Heart right ventricle (tissue), 16 donors: Measurements from ENCODE around the gene ARHGEF7. TPM values are rescaled to one million over a fixed set of nuclear protein-coding genes. Genes with fewer than 3 reads are reported as not detected.
"Not testable (repeated sequence)": the region's sequence is repeated elsewhere in the genome, so short reads cannot be mapped to it uniquely, and the experiment has no call there.

Source experiments
- ATAC-seq, 8 donors: fragments of 200-7000 bp; cut with Tn5 transposase; one replicate each; pipeline ENCODE4 v1.9.1; 2020; ENCODE audit warnings: mild to moderate bottlenecking in 8 of 8, moderate library complexity in 8 of 8, moderate number of reproducible peaks in 1 of 8
- DNase-seq, 2 donors: peaks; one replicate each; pipeline ENCODE4 v3.0.0-alpha.2; 2020
- H3K27ac ChIP-seq, 10 donors: fragments of 200-600 bp; sonication (generic) in 2 of 10; one replicate each; pipeline versions ENCODE4 v1.5.0 to v1.8.0; 2020 to 2022; ENCODE audit warnings: mild to moderate bottlenecking in 3 of 10
- H3K27me3 ChIP-seq, 7 donors: fragments of 200-600 bp; one replicate each; pipeline ENCODE4 v1.8.0; 2021 to 2022; ENCODE audit warnings: mild to moderate bottlenecking in 2 of 7
- H3K36me3 ChIP-seq, 9 donors: fragments of 200-600 bp; sonication (generic) in 1 of 9; one replicate each; pipeline versions ENCODE4 v1.5.0 to v1.8.0; 2020 to 2022; ENCODE audit warnings: mild to moderate bottlenecking in 2 of 9
- H3K4me1 ChIP-seq, 9 donors: fragments of 200-600 bp; sonication (generic) in 1 of 9; one replicate each; pipeline versions ENCODE4 v1.5.0 to v1.8.0; 2020 to 2022; ENCODE audit warnings: mild to moderate bottlenecking in 4 of 9
- H3K4me3 ChIP-seq, 10 donors: fragments of 200-600 bp; sonication (generic) in 2 of 10; one replicate each; pipeline versions ENCODE4 v1.5.0 to v1.8.0; 2020 to 2022; ENCODE audit warnings: mild to moderate bottlenecking in 7 of 10, moderate library complexity in 2 of 10
- H3K9me3 ChIP-seq, 11 donors: fragments of 200-600 bp in 10 of 11; sonication (generic) in 2 of 11; one replicate each; pipeline versions ENCODE4 v1.5.0 to v1.8.0; 2013 to 2022; ENCODE audit warnings: mild to moderate bottlenecking in 2 of 11, control low read depth in 1 of 11, moderate library complexity in 1 of 11
- WGBS, 2 donors: extraction: QIAGEN DNeasy Blood & Tissue Kit; methylation state at CpG; one replicate each; pipeline ENCODE4 v1.1.7; 2013; ENCODE audit warnings: inconsistent platforms in 1 of 2; 5-methylcytosine and 5-hydroxymethylcytosine counted together
- intact Hi-C, 10 donors: fragments of 100-400 bp; cut with DNase I; formaldehyde crosslinking; loops; one replicate each; pipeline versions ENCODE4 v1.11.1 to v1.14.2; 2022
- polyA plus RNA-seq, 2 donors: library from polyadenylated mRNA; stranded (reverse); fragments of 200-250 nt; gene quantifications; one replicate each; pipeline ENCODE4 v1.2.3, GENCODE V29; 2013
- total RNA-seq, 10 donors: library from RNA; stranded (reverse); fragmentation: NEBNext Ultra II Directional in 3 of 10; extraction: Animal tissue kit (Norgen Biotek cat#: 25700) in 3 of 10; gene quantifications; one replicate each; pipeline versions ENCODE4 v1.2.1 to v1.2.4, GENCODE V29; 2021 to 2023
- TF ChIP-seq, protein P1 (sequence below), 9 donors: fragments of 200-600 bp; sonication (generic) in 2 of 9; IDR thresholded peaks; one replicate each; pipeline versions ENCODE4 v1.5.0 to v1.8.0; 2021 to 2022; ENCODE audit warnings: antibody characterized with exemption in 9 of 9, mild to moderate bottlenecking in 5 of 9, moderate library complexity in 1 of 9
- donor health status: Arrhythmogenic right ventricular cardiomyopathy.
- donor health status: ischemic (EF 13 %, LVEDD 7.1; RV severe dilation, severe dysfunction).
- donor health status: healthy with polysubstance abuse.
- donor health status: DM: no; HTN: yes; CAD: no.
- donor health status: DM: no; HTN: no; CAD: no.
- donor health status: ischemic (EF 25% LVEDD 6.9; RV normal size, moderate dysfunction).
- donor health status: ischemic (EF 25% LVEDD 5.7; RV mildly dilated, moderate dysfunction).
- donor health status: healthy.
- donor health status: DM: yes; HTN: yes; CAD: no.
- donor health status: Ischemic cardiomyopathy.
- donor health status: ischemic (EF 35%, LVEDD 5.7; RV mildly dilated, moderate dysfunction).
- donor health status: nonischemic (EF 11% LVEDD 7.7; RV severe dilation, severe dysfunction).
- donor health status: DM: yes; HTN: yes; CAD: no.
- donor health status: PGD.
- donor health status: ischemic (EF 29% LVEDD 5.4; RV normal size, mild dysfunction).
- donor health status: nonischemic (EF 23%, LVEDD 6.1; RV moderate dilation, normal function).

Gene ARHGEF7
- total and polyA plus RNA-seq, 12 donors: 18.4 to 56.6 (median 43.1) TPM

DNA sequence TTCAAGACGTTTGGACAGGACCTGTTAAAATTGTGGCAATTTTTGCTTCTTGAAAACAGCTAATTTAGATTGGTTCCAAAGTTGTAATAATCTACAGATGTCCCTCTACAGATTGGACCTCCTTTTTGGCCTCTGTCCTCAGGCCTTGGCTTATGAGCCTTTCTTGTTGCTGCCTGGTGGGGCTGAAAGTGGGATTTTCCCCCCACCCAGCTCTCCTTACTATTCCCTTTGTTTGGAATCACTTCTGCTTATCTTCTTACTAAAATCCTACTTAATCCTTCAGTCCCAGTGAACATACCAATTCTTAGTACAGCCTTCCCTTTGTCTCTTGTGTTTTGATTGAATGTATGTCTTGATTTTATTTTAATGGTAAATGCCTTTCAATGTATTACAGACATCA, 141.8 kb downstream of the ARHGEF7 start:
- DNase-seq (no peak), ATAC-seq (no peak)
- H3K4me1 ChIP-seq: peaks cover 0 to 31% (median 16%) of the 10 kb centered on the region in 9 donors
- peaks cover 0 to 20% (median 0%) of the 10 kb centered on the region in 11 donors for H3K9me3 ChIP-seq
- peaks cover 0 to 77% (median 22%) of the 10 kb centered on the region in 9 donors for H3K36me3 ChIP-seq
- TF ChIP-seq, protein P1, sequence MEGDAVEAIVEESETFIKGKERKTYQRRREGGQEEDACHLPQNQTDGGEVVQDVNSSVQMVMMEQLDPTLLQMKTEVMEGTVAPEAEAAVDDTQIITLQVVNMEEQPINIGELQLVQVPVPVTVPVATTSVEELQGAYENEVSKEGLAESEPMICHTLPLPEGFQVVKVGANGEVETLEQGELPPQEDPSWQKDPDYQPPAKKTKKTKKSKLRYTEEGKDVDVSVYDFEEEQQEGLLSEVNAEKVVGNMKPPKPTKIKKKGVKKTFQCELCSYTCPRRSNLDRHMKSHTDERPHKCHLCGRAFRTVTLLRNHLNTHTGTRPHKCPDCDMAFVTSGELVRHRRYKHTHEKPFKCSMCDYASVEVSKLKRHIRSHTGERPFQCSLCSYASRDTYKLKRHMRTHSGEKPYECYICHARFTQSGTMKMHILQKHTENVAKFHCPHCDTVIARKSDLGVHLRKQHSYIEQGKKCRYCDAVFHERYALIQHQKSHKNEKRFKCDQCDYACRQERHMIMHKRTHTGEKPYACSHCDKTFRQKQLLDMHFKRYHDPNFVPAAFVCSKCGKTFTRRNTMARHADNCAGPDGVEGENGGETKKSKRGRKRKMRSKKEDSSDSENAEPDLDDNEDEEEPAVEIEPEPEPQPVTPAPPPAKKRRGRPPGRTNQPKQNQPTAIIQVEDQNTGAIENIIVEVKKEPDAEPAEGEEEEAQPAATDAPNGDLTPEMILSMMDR (IDR thresholded peaks at IDR 0.05): no peak
- no peak overlapping the region for H3K4me3 ChIP-seq
- H3K27ac ChIP-seq: no peak overlapping the region
- intact Hi-C loops: no loop called here
- H3K27me3 ChIP-seq: no peaks in the 10 kb centered on the region
- 69 to 72% methylated on average over 1 of the region's 1 CpG for WGBS, 2 donors

- DNase-seq, intact Hi-C loops, H3K27me3 ChIP-seq, H3K4me3 ChIP-seq, ATAC-seq, H3K27ac ChIP-seq: not testable (repeated sequence)
- Histone ChIP-seq H3K4me1 (peaks cover 0 to 29% (median 15%) of the 10 kb centered on the region in 9 donors), H3K9me3 (peaks cover 0 to 20% (median 0%) of the 10 kb centered on the region in 11 donors), H3K36me3 (peaks cover 0 to 77% (median 22%) of the 10 kb centered on the region in 9 donors)
- WGBS, 2 donors: 94 to 98% methylated on average over 2 of the region's 2 CpGs
Observed at GRCh38 chr13:111257899-111258298, 142.8 kb downstream of the ARHGEF7 start.

DNA sequence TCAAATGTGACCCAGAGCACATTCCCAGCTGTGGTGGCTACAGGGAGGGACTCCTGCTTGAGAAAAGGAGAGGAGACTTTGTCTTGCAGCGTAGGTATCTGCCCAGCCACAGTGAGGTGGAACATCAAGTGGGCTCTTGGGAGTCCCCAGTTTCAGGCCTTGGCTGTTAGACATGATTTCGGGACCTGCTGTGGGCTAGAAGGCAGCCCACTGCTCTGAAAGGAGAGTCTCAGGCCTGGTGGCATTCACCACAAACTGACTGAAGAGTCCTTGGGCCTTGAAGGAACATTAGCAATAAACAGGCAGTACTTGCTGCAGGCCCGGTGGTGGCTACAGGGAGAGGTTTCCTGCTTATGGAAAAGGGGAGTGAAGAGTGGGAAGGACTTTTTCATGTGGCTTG, 143.5 kb downstream of the ARHGEF7 start:
- Histone ChIP-seq H3K27me3 (no peaks in the 10 kb centered on the region), H3K4me3 (no peak overlapping the region), H3K27ac (no peak overlapping the region), H3K36me3 (peaks cover 0 to 76% (median 22%) of the 10 kb centered on the region in 9 donors), H3K4me1 (peaks cover 0 to 22% (median 15%) of the 10 kb centered on the region in 9 donors), H3K9me3 (peaks cover 0 to 20% (median 0%) of the 10 kb centered on the region in 11 donors)
- ATAC-seq (no peak), DNase-seq (no peak)
- WGBS, 2 donors: 95 to 96% methylated on average over 3 of the region's 3 CpGs
- intact Hi-C loops: no loop called here
- TF ChIP-seq, protein P1 (IDR thresholded peaks at IDR 0.05): no peak

DNA sequence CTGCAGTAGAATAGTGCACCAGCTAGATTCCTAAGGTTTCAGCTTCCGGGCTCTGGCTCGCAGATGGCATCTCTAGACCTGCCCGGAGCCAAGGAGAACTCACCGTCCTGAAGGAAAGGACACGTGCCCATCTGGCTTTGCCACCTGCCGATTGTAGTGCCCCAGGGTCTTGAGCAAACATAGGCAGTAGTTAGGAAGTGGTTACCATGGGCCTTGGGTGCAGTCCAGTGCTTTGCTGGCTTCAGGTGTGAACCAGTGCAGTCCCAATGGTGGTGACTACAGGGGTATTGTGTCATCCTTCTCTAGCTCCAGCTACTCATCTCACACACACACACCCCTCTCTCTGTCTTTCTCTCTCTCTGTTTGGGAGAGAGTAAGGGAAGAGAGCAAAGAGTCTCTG, 143.9 kb downstream of the ARHGEF7 start:
- DNase-seq: no peak
- no peak for ATAC-seq
- H3K4me1 ChIP-seq: peaks cover 0 to 18% (median 14%) of the 10 kb centered on the region in 9 donors
- H3K9me3 ChIP-seq: peaks cover 0 to 16% (median 0%) of the 10 kb centered on the region in 11 donors
- no peak overlapping the region for H3K4me3 ChIP-seq
- intact Hi-C loops: no loop called here
- TF ChIP-seq, protein P1 (IDR thresholded peaks at IDR 0.05): no peak
- WGBS, 2 donors: 97 to 99% methylated on average over 6 of the region's 6 CpGs
- H3K27ac ChIP-seq: no peak overlapping the region
- H3K36me3 ChIP-seq: peaks cover 0 to 72% (median 22%) of the 10 kb centered on the region in 9 donors
- H3K27me3 ChIP-seq: no peaks in the 10 kb centered on the region

- ATAC-seq: peak in 1 of 8 donors; percentile 35
- Histone ChIP-seq H3K9me3 (peaks cover 0 to 16% (median 0%) of the 10 kb centered on the region in 11 donors), H3K36me3 (peaks cover 0 to 73% (median 26%) of the 10 kb centered on the region in 9 donors), H3K27me3 (no peaks in the 10 kb centered on the region), H3K4me1 (peaks cover 0 to 21% (median 13%) of the 10 kb centered on the region in 9 donors), H3K4me3 (no peak overlapping the region), H3K27ac (no peak overlapping the region)
- no peak for DNase-seq
- TF ChIP-seq, protein P1 (IDR thresholded peaks at IDR 0.05): no peak
- intact Hi-C loops: no loop called here
Observed at GRCh38 chr13:111261326-111261725, 146.2 kb downstream of the ARHGEF7 start.
